Liver (tissue), 9 donors: Measurements from ENCODE around the gene LAG3. TPM values are rescaled to one million over a fixed set of nuclear protein-coding genes. Genes with fewer than 3 reads are reported as not detected.
A peak's percentile ranks its signal among the peaks of the same experiment; 100 is the strongest.
"Not testable (repeated sequence)": the region's sequence is repeated elsewhere in the genome, so short reads cannot be mapped to it uniquely, and the experiment has no call there.

Source experiments
- DNase-seq: peaks from one replicate; pipeline ENCODE4 v3.0.0-alpha.2; 2017; ENCODE audit warnings: low spot score
- H3K27ac ChIP-seq, 2 donors: one replicate each; pipeline ENCODE4 v1.7.0; 2013; ENCODE audit warnings: inconsistent platforms in 2 of 2, low read length in 2 of 2, control low read depth in 1 of 2, low read depth in 1 of 2, mild to moderate bottlenecking in 1 of 2
- H3K27me3 ChIP-seq, 4 donors: one replicate each; pipeline versions ENCODE4 v1.6.1 to v1.7.0; 2013; ENCODE audit warnings: low read length in 3 of 4, inconsistent platforms in 1 of 4, mild to moderate bottlenecking in 1 of 4, moderate library complexity in 1 of 4; ENCODE audit not compliant: control insufficient read depth in 4 of 4, insufficient read depth in 4 of 4
- H3K36me3 ChIP-seq, 4 donors: one replicate each; pipeline versions ENCODE4 v1.6.1 to v1.7.0; 2013; ENCODE audit warnings: low read length in 3 of 4, mild to moderate bottlenecking in 3 of 4, low read depth in 1 of 4, moderate library complexity in 1 of 4; ENCODE audit not compliant: control insufficient read depth in 4 of 4, insufficient read depth in 3 of 4
- H3K4me1 ChIP-seq, 4 donors: one replicate each; pipeline versions ENCODE4 v1.6.1 to v1.7.0; 2013; ENCODE audit warnings: low read length in 3 of 4, mild to moderate bottlenecking in 3 of 4, moderate library complexity in 1 of 4; ENCODE audit not compliant: control insufficient read depth in 4 of 4, insufficient read depth in 4 of 4
- H3K4me3 ChIP-seq, 3 donors: one replicate each; pipeline versions ENCODE4 v1.6.1 to v1.7.0; 2013; ENCODE audit warnings: low read length in 3 of 3, control low read depth in 1 of 3, low read depth in 1 of 3, mild to moderate bottlenecking in 1 of 3
- H3K9ac ChIP-seq, 2 donors: one replicate each; pipeline ENCODE4 v1.7.0; 2013; ENCODE audit warnings: low read length in 2 of 2, mild to moderate bottlenecking in 2 of 2, moderate library complexity in 2 of 2, control low read depth in 1 of 2, low read depth in 1 of 2
- H3K9me3 ChIP-seq, 4 donors: one replicate each; pipeline versions ENCODE4 v1.6.1 to v1.7.0; 2013; ENCODE audit warnings: low read length in 3 of 4; ENCODE audit not compliant: control insufficient read depth in 4 of 4
- CTCF ChIP-seq: fragments of 150-350 bp; IDR thresholded peaks from 2 replicates; pipeline ENCODE4 v1.5.1; 2017; ENCODE audit warnings: improper control_type of control experiment, low read depth, low read length; ENCODE audit not compliant: missing input control
- GABPA ChIP-seq, 2 donors: IDR thresholded peaks in 1 of 2; conservative IDR thresholded peaks in 1 of 2; 2 replicates each; pipeline ENCODE4 v1.6.1; 2016; ENCODE audit warnings: antibody characterized with exemption in 2 of 2, mild to moderate bottlenecking in 1 of 2, moderate library complexity in 1 of 2
- HNF4A ChIP-seq, 2 donors: conservative IDR thresholded peaks; 2 replicates each; pipeline ENCODE4 v1.6.1; 2016; ENCODE audit warnings: antibody characterized with exemption in 2 of 2, mild to moderate bottlenecking in 2 of 2
- NR2F2 ChIP-seq: IDR thresholded peaks from 2 replicates; pipeline ENCODE4 v1.6.1; 2016; ENCODE audit warnings: antibody characterized with exemption
- SP1 ChIP-seq: IDR thresholded peaks from 2 replicates; pipeline ENCODE4 v1.6.1; 2018; ENCODE audit warnings: antibody characterized with exemption, mild to moderate bottlenecking
- TAF1 ChIP-seq: conservative IDR thresholded peaks from 2 replicates; pipeline ENCODE4 v1.6.1; 2016; ENCODE audit warnings: antibody characterized with exemption, mild to moderate bottlenecking
- WGBS: extraction: QIAGEN DNeasy Blood & Tissue Kit; methylation state at CpG from one replicate; pipeline ENCODE4 v1.1.7; 2013; 5-methylcytosine and 5-hydroxymethylcytosine counted together
- polyA plus RNA-seq, 2 donors: library from polyadenylated mRNA; stranded (reverse) in 1 of 2; unstranded in 1 of 2; fragments of 200-250 nt in 1 of 2; fragments of >200 nt in 1 of 2; fragmentation: Nextera tagmentation in 1 of 2; extraction: Ambion mirVana in 1 of 2; gene quantifications; one replicate each; pipeline versions ENCODE4 v1.2.1 to v1.2.3, GENCODE V29; 2013 to 2015
- total RNA-seq, 2 donors: library from RNA; depleted of rRNA; stranded (reverse); fragments of >200 nt; gene quantifications; one replicate each; pipeline ENCODE4 v1.2.3, GENCODE V29; 2014
- donor health status: healthy.
- donor health status: healthy.
- donor health status: healthy.
- donor health status: healthy.
- donor health status: healthy.

Gene LAG3
- total and polyA plus RNA-seq, 4 donors: 0.14 to 1.2 (median 0.47) TPM

GRCh38 chr12:6742834-6743233 lies 29.5 kb upstream of the LAG3 start:
- TF ChIP-seq SP1: no peak
- no peak for TF ChIP-seq HNF4A (conservative IDR thresholded peaks at IDR 0.05)
- no peak for TF ChIP-seq TAF1
- no peak overlapping the region for H3K27ac ChIP-seq
- H3K4me3 ChIP-seq: no peak overlapping the region
- no peaks in the 10 kb centered on the region for H3K4me1 ChIP-seq
- H3K27me3 ChIP-seq: no peaks in the 10 kb centered on the region
- H3K36me3 ChIP-seq: peaks cover 0 to 13% (median 8%) of the 10 kb centered on the region in 4 donors
- no peak overlapping the region for H3K9ac ChIP-seq
- WGBS: 78% methylated on average over 3 of the region's 3 CpGs
- no peak for DNase-seq
- no peaks in the 10 kb centered on the region for H3K9me3 ChIP-seq

- not testable (repeated sequence) for H3K27me3 ChIP-seq, H3K4me3 ChIP-seq, H3K9ac ChIP-seq, DNase-seq, H3K9me3 ChIP-seq, H3K27ac ChIP-seq, H3K4me1 ChIP-seq
- peaks cover 3 to 18% (median 12%) of the 10 kb centered on the region in 4 donors for H3K36me3 ChIP-seq
- WGBS: 46% methylated on average over 7 of the region's 7 CpGs
Observed at GRCh38 chr12:6743300-6743699, 29.0 kb upstream of the LAG3 start.

- Histone ChIP-seq H3K4me3 (no peak overlapping the region), H3K27me3 (no peaks in the 10 kb centered on the region), H3K36me3 (peaks cover 16 to 43% (median 35%) of the 10 kb centered on the region in 4 donors), H3K4me1 (no peaks in the 10 kb centered on the region), H3K9me3 (no peaks in the 10 kb centered on the region), H3K9ac (no peak overlapping the region), H3K27ac (peak overlapping the region; percentile 28 to 66)
- WGBS: 79% methylated on average over 13 of the region's 13 CpGs
- no peak for TF ChIP-seq CTCF
- peak in 1 of 2 donors; percentile 35 for TF ChIP-seq GABPA (IDR thresholded peaks at IDR 0.05 in 1 of 2, conservative IDR thresholded peaks at IDR 0.05 in 1 of 2)
- no peak for DNase-seq
Observed at GRCh38 chr12:6745741-6746525, 26.4 kb upstream of the LAG3 start.

GRCh38 chr12:6747216-6747615 lies 25.1 kb upstream of the LAG3 start:
- no peaks in the 10 kb centered on the region for H3K9me3 ChIP-seq
- 83% methylated on average over 4 of the region's 4 CpGs for WGBS
- no peak overlapping the region for H3K9ac ChIP-seq
- H3K27ac ChIP-seq: no peak overlapping the region
- H3K4me3 ChIP-seq: no peak overlapping the region
- H3K4me1 ChIP-seq: peaks cover 0 to 8% (median 6%) of the 10 kb centered on the region in 4 donors
- TF ChIP-seq NR2F2: no peak
- H3K36me3 ChIP-seq: peaks cover 16 to 43% (median 36%) of the 10 kb centered on the region in 4 donors
- H3K27me3 ChIP-seq: no peaks in the 10 kb centered on the region
- no peak for DNase-seq
